GM12892 (cell line): ENCODE results near the gene CCL8.
A peak's percentile ranks its signal among the peaks of the same experiment; 100 is the strongest.

Experiments
- DNase-seq: peaks from one replicate; pipeline ENCODE4 v3.0.0; 2011; ENCODE audit not compliant: insufficient read length
- FAIRE-seq: peaks from 2 replicates; lab custom pipeline; 2011; peaks lifted over from hg19 to GRCh38; lab: Jason Lieb, UNC
- POLR2A ChIP-seq: IDR thresholded peaks from 2 replicates; pipeline ENCODE4 v1.6.1; 2011; ENCODE audit warnings: low read depth, low read length, control low read depth
- POLR2AphosphoS5 ChIP-seq: IDR thresholded peaks from 2 replicates; pipeline ENCODE4 v1.6.1; 2011; ENCODE audit warnings: low read depth, low read length, control low read depth
- TAF1 ChIP-seq: IDR thresholded peaks from 2 replicates; pipeline ENCODE4 v1.6.1; 2011; ENCODE audit warnings: low read depth, mild to moderate bottlenecking, control low read depth, low read length, borderline replicate concordance

The CCL8 gene

DNA sequence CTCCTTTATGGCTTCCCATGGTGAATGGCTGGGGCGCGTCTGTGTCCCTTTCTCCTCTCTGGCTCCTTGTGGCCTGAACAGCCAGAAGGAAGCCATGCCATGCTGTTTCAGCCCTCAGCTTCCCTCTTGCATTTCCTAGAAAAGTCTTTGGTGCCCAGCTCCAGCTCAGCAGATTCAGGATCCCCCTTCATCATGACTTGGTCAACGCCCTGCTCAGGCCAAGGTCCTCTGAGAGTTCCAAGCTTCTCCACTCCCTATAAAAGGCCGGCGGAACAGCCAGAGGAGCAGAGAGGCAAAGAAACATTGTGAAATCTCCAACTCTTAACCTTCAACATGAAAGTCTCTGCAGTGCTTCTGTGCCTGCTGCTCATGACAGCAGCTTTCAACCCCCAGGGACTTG lies 37.0 kb downstream of the CCL8 start, which contains the start of gene CCL13:
CCL13 (plus strand) TSS at position 287 of the 400 bp plus-strand sequence; CDS start at position 334, 47 bp downstream.
- FAIRE-seq: no peak
- no peak for TF ChIP-seq POLR2A
- TF ChIP-seq TAF1: no peak
- TF ChIP-seq POLR2AphosphoS5: no peak
- DNase-seq: no peak

DNA sequence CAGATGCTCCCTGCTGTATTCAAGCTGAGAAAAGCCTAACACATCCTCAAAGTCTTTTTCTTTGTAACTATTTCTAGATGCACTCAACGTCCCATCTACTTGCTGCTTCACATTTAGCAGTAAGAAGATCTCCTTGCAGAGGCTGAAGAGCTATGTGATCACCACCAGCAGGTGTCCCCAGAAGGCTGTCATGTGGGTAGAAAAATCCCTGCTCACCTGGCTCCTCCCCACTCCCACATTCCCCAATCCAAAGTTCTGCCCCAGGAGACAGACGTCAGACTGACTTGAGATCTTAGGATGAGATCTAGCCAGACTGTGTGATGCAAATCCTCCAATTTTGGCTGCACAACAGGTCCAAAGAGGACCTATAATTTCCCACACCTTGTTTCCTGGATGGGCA lies 38.2 kb downstream of the CCL8 start:
- TF ChIP-seq POLR2A (no peak), TAF1 (no peak), POLR2AphosphoS5 (no peak)
- no peak for FAIRE-seq

DNA sequence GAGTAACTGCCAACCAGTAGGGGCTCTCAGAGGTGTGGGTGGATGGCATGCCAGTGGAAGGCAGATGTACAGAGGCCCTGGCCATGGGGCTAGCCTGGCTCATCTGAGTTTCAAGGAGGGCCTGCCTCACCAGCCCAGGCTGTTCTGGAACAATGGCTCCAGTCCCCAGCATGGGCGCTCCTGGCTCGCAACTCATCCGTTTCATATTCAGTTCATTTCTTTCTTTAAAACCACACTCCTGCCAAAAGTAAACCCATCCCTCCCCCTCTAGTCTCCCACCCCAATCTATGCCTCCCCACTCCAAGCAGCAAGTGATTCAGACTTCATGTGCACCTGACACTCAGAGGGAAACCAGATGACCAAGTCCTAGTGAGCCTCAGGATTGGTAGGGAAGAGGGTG lies 39.4 kb downstream of the CCL8 start:
- FAIRE-seq: no peak
- no peak for DNase-seq
- no peak for TF ChIP-seq TAF1
- no peak for TF ChIP-seq POLR2A
- TF ChIP-seq POLR2AphosphoS5: no peak

More for the DNA sequence above, 38.2 kb downstream of the CCL8 start:
- no peak for DNase-seq

DNA sequence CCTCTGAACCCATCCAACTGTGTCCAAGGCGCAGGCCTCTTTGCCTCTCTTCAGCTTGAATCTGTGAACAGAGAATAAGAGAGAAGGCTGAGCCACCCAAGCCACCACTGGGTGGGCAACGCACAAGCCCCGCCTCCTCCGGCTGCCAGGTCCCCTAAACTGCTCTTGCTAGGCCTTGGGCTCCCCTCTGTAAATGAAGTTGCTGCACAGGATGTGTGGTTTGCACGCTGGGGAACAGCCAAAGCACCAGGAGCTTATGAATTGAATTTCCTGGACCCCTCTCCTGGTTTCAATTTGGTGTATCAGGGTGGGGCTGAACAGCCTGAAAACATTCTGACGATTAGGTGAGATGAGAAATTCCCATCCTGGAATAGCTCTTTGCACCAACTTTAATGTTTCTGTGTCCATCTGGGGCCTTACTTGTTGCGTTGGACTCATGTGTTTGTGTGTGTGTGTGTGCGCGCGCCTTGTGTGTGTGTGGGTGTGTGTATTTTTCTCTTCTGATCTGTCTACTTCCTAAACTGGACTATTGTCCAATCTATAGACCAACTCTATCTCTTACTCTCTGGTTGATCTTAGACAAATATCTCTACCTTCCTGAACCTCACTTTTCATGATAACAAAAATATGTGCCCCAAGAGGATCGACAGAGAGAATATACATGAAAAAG lies 41.5 kb downstream of the CCL8 start:
- FAIRE-seq (no peak), DNase-seq (no peak)
- TF ChIP-seq POLR2A (no peak), POLR2AphosphoS5 (no peak), TAF1 (no peak)

DNA sequence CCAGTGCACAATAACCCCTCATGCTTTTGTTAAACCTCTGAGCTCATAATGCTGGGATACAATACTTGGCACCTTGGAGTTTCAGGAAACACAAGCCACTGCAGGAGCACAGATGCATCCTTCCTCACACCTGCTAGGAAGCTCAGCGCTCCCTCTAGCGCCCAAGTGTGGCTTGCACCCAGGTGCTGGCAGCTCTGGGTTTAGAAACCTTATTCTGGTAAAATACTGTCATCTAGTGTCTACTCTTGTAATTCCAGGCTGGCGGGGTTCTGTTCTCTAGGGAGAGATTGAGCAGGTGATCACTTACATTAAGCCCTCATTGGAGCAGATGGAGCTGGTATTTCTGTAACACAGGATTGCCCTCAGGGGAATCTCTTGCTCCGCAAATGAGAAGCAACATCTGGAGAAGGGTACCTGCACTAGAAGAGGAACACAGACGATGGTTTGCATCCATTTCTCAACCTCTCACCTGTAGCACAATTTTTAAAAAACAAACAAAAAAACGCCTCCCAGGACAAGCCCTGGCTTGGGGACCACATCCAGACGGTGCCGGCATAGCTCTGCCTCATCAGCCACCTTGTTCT lies 42.3 kb downstream of the CCL8 start:
- DNase-seq (peak; percentile 50), FAIRE-seq (peak; percentile 94)

DNA sequence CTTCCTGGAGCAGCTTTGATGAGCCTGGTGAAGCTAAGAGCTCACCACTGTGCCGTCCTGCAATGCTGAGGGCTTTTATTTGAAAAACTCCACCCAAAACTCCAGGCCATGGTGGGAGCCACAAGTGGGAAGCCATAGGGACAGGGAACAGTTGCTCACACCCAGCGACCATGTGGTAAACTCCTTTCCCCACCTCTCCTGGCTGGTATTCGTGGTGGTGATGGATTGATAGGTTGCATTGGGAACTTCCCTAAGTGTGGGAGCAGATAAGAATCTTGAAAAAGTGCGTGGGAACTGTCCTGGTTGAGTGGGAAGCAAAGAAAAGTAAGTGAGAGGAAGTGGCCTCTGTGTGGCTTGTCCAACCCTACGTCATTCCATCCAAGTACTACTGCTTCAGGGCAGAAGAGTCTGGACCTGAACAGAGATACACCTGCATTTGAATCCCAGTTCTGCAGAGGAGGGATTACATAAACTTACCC lies 44.0 kb downstream of the CCL8 start, which contains the start of gene CCL1:
CCL1 (minus strand) TSS at position 51 of the 479 bp plus-strand sequence. CDS start 72 bp downstream, outside the sequence.
- DNase-seq (no peak), FAIRE-seq (no peak)
- no peak for TF ChIP-seq TAF1
- TF ChIP-seq POLR2A: no peak
- TF ChIP-seq POLR2AphosphoS5: no peak

More for the DNA sequence above, 42.3 kb downstream of the CCL8 start:
- no peak for TF ChIP-seq POLR2A
- TF ChIP-seq POLR2AphosphoS5: no peak
- TF ChIP-seq TAF1: no peak

DNA sequence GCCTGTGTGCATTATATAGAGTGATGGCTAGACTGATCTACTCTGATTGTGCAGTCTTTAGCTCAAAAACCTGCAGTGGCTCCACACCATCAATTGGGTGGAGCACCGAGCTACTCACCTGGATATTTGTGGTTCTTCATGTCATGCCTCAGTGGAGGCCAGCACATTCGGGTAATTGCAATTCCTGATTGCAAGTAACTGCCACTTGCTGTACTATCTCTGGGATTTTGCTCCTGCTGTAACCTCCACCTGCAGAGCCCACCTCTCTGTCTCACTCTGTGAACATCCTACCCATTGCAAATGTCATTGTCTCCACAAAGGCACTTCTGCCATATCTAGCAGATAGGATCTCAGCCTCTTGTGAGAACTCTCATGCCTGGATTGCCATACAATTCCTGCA lies 45.5 kb downstream of the CCL8 start:
- DNase-seq (no peak), FAIRE-seq (no peak)
- TF ChIP-seq POLR2AphosphoS5 (no peak), TAF1 (no peak), POLR2A (no peak)

DNA sequence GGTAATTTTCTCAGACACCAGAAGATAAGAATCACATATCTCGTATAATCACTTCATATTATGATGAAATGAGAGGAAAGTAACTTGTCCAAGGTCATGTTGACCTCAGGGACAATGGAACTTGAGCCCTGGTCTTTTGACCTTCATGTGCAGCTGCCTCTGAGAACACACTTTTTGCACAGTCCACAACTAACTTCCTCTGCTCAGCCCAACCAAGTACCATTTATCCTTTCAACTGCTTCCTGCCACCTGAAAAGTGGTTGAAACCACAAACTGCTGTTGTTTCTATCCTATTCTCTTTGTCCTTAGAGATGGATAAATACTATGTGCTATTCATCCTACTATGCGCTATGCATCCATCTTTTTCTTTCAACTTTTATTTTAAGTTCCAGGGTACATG lies 46.1 kb downstream of the CCL8 start:
- FAIRE-seq: no peak
- TF ChIP-seq POLR2AphosphoS5: no peak
- no peak for TF ChIP-seq POLR2A
- no peak for TF ChIP-seq TAF1
- no peak for DNase-seq

DNA sequence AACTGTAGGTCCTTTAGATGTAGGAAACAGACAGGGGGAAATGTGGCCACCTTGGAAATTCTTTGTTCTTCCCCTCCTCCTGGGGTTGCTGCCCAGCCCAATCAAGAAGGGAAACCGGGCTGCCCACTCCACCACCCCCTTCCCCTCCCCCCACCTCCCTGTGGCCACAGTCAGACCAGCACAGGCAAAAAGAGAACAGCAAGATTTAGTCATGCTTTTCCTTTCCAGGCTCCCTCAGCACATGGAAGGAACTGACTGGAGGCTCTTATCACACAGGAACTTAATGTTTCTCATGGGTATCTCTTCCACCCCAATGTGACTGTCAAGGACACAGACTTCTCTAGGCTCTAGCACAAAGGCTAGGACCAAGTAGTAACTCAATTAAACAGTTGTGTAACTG lies 46.8 kb downstream of the CCL8 start:
- FAIRE-seq (no peak), DNase-seq (no peak)
- no peak for TF ChIP-seq POLR2A
- TF ChIP-seq POLR2AphosphoS5: no peak
- no peak for TF ChIP-seq TAF1

DNA sequence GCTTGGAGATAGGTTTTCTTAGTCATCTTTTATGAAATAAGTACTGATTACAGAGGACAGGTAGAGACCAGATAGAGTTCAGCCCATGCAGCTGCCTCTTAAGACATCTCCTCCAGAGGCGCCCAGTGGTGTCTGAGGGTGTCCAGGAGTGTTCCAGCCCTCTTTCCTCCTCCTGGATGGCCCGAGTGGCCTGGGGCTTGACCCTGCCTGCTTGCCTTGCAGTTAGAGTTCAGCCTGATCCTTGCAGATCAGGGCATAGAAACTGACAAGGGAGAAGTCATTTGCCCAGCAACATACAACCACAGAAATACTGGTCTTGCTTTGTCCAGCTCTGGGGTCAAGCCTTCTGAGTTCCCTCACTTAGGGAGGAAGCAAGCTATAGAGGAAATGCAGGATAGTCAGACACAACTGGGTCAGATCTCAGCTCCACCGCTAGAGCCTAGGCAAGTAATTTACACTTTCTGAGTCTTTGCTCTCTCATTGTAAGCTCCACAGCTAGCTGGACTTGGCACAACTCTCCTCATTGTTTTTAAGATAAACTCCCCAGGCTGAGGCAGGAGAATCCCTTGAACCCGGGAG lies 47.4 kb downstream of the CCL8 start:
- DNase-seq (no peak), FAIRE-seq (no peak)
- no peak for TF ChIP-seq POLR2A
- no peak for TF ChIP-seq POLR2AphosphoS5
- TF ChIP-seq TAF1: no peak

DNA sequence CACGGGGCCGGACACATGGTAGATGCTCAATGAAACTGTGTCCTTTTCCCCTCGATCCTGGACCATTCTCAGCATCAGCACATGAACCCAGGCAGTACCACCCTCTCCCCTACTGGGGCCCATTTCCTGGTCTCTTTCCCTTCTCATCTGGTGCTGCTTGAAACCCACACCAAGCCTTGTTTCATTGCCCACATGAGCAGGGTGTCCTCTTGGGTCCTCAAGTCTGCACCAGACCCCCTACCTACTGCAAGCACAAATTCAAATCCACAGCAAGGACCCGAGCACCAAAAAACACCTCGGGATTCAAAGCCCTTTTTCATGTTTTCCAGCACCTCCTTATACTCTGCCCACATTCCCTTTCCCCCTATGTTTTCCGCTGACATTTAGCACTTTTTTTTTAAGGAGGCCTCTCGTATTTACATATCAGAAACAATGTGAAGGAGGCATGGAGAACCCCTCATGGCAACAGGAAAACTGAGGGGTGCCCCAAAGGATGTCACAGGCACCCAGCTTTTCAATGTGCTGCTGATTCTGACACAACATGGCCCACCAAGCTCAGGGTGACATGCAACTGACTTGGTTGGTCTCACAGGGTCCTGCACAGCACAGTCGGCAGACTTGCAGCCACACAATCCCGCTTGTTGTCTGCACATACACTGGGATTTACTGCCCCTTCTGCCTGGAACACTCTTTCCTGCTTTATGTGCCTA lies 48.4 kb downstream of the CCL8 start:
- no peak for FAIRE-seq
- no peak for DNase-seq
- TF ChIP-seq POLR2A (no peak), TAF1 (no peak), POLR2AphosphoS5 (no peak)

DNA sequence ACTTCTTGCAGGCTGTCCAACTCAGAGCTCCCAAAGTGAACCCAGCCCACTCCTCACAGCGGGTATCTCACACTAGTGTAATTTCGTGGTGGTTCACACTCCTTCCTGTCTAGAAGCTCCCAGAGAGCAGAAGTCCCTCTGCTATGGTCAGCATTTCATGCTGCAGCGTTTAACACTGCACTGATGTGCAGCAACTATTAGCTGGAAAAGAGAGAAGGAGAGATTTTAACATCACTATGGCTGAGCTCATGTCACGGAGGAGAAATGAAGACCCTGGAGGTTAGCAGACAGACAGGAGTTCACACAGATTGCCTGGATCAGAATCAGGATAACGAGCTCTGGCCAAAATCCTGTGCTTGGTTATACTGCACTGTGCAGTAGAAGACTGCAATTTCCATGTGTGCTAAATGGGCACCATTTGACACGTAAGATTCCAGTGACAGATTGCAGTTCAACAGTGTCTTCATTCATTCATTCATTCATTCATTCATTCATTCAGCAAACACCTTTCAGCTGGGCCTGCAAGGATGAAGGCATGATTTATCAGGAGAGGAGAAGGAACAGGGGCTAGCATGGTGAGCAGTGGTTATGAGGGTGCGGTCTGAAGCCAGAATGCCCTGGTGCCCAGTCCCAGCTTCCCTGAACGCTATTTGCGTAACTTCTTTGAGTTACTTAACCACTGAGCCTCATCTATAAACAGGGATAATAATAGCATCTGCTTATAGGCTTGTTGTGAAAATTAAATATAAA lies 49.1 kb downstream of the CCL8 start:
- DNase-seq: no peak
- no peak for FAIRE-seq
- TF ChIP-seq POLR2AphosphoS5 (no peak), TAF1 (no peak), POLR2A (no peak)
